HCT116 (cell line): ENCODE results near the gene KRTAP20-4. TPM values are rescaled to one million over a fixed set of nuclear protein-coding genes. Genes with fewer than 3 reads are reported as not detected.

Experiments used
- ATAC-seq: fragments of 200-7000 bp; cut with Tn5 transposase; 2 replicates; pipeline ENCODE4 v1.9.1; 2020; ENCODE audit warnings: mild to moderate bottlenecking, moderate library complexity
- BruUV-seq: library from RNA; stranded (reverse); fragments of 400-500 nt; replicated peaks from 2 replicates; lab custom pipeline; 2021; lab: Mats Ljungman, UMichigan
- CTCF ChIA-PET: fragments of 300-600 bp; sonication (Branson Sonifier 250); formaldehyde crosslinking; loops from one replicate; lab custom pipeline; 2021; ENCODE audit warnings: antibody characterized with exemption; lab: Charles Lee
- POLR2A ChIA-PET: fragments of 300-600, 350-600 bp; sonication (Branson Sonifier 250); formaldehyde crosslinking; loops from one replicate; lab custom pipeline; 2021; ENCODE audit warnings: antibody characterized with exemption; lab: Charles Lee
- RAD21 ChIA-PET, 2 experiments: fragments of 300-600 bp; sonication (Branson Sonifier 250); formaldehyde crosslinking; loops; one replicate each; lab custom pipeline; 2023; ENCODE audit warnings: low total read pairs in 2 of 2; ENCODE audit not compliant: uncharacterized antibody in 2 of 2, unreplicated experiment in 2 of 2, low non-redundant PET in 1 of 2; lab: Charles Lee
- DNase-seq: peaks from one replicate; pipeline ENCODE4 v3.0.0-alpha.2; 2010; ENCODE audit warnings: low read depth, low spot score
- H2AFZ ChIP-seq: fragments of 200-600 bp; shearing (Covaris generic), sonication (generic); 2 replicates; pipeline ENCODE4 v1.6.1; 2017; ENCODE audit warnings: low read depth, mixed run types, mixed read lengths, antibody characterized with exemption, low read length; ENCODE audit not compliant: poor library complexity, severe bottlenecking
- H3K27ac ChIP-seq: 2 replicates; pipeline ENCODE4 v1.5.1; 2012; ENCODE audit warnings: low read depth, low read length
- H3K27me3 ChIP-seq: fragments of 200-600 bp; sonication (generic); 2 replicates; pipeline ENCODE4 v1.6.1; 2016; ENCODE audit warnings: mixed run types, low read length, mixed read lengths; ENCODE audit not compliant: insufficient read depth
- H3K36me3 ChIP-seq, 2 experiments: fragments of 200-500 bp in 1 of 2; fragments of 200-600 bp in 1 of 2; sonication (Bioruptor generic) in 1 of 2; sonication (generic) in 1 of 2; 2 replicates each; pipeline versions ENCODE4 v1.5.1 to v1.6.1; 2014 to 2016; ENCODE audit warnings: low read length in 2 of 2, inconsistent platforms in 1 of 2, mixed read lengths in 1 of 2, mixed run types in 1 of 2; ENCODE audit not compliant: insufficient read depth in 2 of 2, control insufficient read depth in 1 of 2
- H3K4me1 ChIP-seq, 2 experiments: fragments of 200-600 bp in 1 of 2; sonication (generic) in 1 of 2; 2 replicates each; pipeline versions ENCODE4 v1.5.1 to v1.6.1; 2012 to 2017; ENCODE audit warnings: low read length in 2 of 2, inconsistent platforms in 1 of 2, mild to moderate bottlenecking in 1 of 2, mixed read lengths in 1 of 2, mixed run types in 1 of 2, moderate library complexity in 1 of 2; ENCODE audit not compliant: insufficient read depth in 2 of 2, control insufficient read depth in 1 of 2
- H3K4me2 ChIP-seq: fragments of 200-600 bp; sonication (generic); 2 replicates; pipeline ENCODE4 v1.6.1; 2017; ENCODE audit warnings: mixed run types, low read length, mixed read lengths
- H3K4me3 ChIP-seq, 2 experiments: fragments of 200-600 bp in 1 of 2; sonication (generic) in 1 of 2; replicated peaks in 1 of 2; 2 replicates each; pipeline ENCODE4 v1.5.1; 2011 to 2016; ENCODE audit warnings: low read length in 2 of 2, control low read depth in 1 of 2, low read depth in 1 of 2, mild to moderate bottlenecking in 1 of 2, mixed read lengths in 1 of 2, mixed run types in 1 of 2
- H3K79me2 ChIP-seq: fragments of 200-600 bp; sonication (generic); 2 replicates; pipeline ENCODE4 v1.6.1; 2017; ENCODE audit warnings: mild to moderate bottlenecking, mixed run types, low read length, moderate library complexity, mixed read lengths; ENCODE audit not compliant: insufficient read depth
- H3K9ac ChIP-seq: fragments of 200-600 bp; sonication (generic); 2 replicates; pipeline ENCODE4 v1.6.1; 2016; ENCODE audit warnings: low read length, mixed read lengths
- H3K9me2 ChIP-seq: fragments of 200-600 bp; sonication (generic), shearing (Covaris generic); 2 replicates; pipeline ENCODE4 v1.6.1; 2017; ENCODE audit warnings: mixed run types, mild to moderate bottlenecking, moderate library complexity; ENCODE audit not compliant: insufficient read depth
- H3K9me3 ChIP-seq, 2 experiments: fragments of 200-500 bp in 1 of 2; fragments of 200-600 bp in 1 of 2; sonication (Bioruptor generic) in 1 of 2; sonication (generic) in 1 of 2; 2 replicates each; pipeline ENCODE4 v1.6.1; 2014 to 2017; ENCODE audit warnings: low read length in 2 of 2, mixed read lengths in 2 of 2, inconsistent platforms in 1 of 2, low read depth in 1 of 2, mild to moderate bottlenecking in 1 of 2, mixed run types in 1 of 2, moderate library complexity in 1 of 2; ENCODE audit not compliant: control insufficient read depth in 1 of 2, insufficient read depth in 1 of 2
- H4K20me1 ChIP-seq: fragments of 200-600 bp; sonication (generic), shearing (Covaris generic); 2 replicates; pipeline ENCODE4 v1.6.1; 2017; ENCODE audit warnings: mixed run types, mild to moderate bottlenecking, moderate library complexity; ENCODE audit not compliant: insufficient read depth
- ATF3 ChIP-seq: IDR thresholded peaks from 2 replicates; pipeline ENCODE4 v1.6.1; 2012
- CBX3 ChIP-seq: IDR thresholded peaks from 2 replicates; pipeline ENCODE4 v1.6.1; 2012; ENCODE audit warnings: low read depth
- CEBPB ChIP-seq: IDR thresholded peaks from 2 replicates; pipeline ENCODE4 v1.6.1; 2012; ENCODE audit warnings: low read depth
- CTCF ChIP-seq, 3 experiments: fragments of 200-600 bp in 1 of 3; sonication (generic) in 1 of 3; IDR thresholded peaks in 2 of 3; conservative IDR thresholded peaks in 1 of 3; 2 replicates each; pipeline ENCODE4 v1.5.1; 2012 to 2017; ENCODE audit warnings: low read depth in 2 of 3, low read length in 2 of 3, antibody characterized with exemption in 1 of 3, borderline replicate concordance in 1 of 3, control low read depth in 1 of 3, mild to moderate bottlenecking in 1 of 3, mixed read lengths in 1 of 3, mixed run types in 1 of 3, moderate library complexity in 1 of 3; ENCODE audit not compliant: insufficient read depth in 1 of 3
- ELF1 ChIP-seq: IDR thresholded peaks from 2 replicates; pipeline ENCODE4 v1.6.1; 2012; ENCODE audit warnings: low read depth, borderline replicate concordance
- EZH2 ChIP-seq: fragments of 200-600 bp; sonication (generic); IDR thresholded peaks from 2 replicates; pipeline ENCODE4 v1.6.1; 2017; ENCODE audit warnings: antibody characterized with exemption, mixed run types
- EZH2phosphoT487 ChIP-seq: fragments of 200-600 bp; IDR thresholded peaks from 2 replicates; pipeline ENCODE4 v1.6.1; 2018; ENCODE audit warnings: antibody characterized with exemption, borderline replicate concordance
- FOSL1 ChIP-seq: IDR thresholded peaks from 2 replicates; pipeline ENCODE4 v1.6.1; 2012; ENCODE audit warnings: low read depth
- JUND ChIP-seq: IDR thresholded peaks from 2 replicates; pipeline ENCODE4 v1.6.1; 2012
- MAX ChIP-seq: IDR thresholded peaks from 2 replicates; pipeline ENCODE4 v1.6.1; 2012
- POLR2AphosphoS5 ChIP-seq: IDR thresholded peaks from 2 replicates; pipeline ENCODE4 v1.6.1; 2011; ENCODE audit warnings: mild to moderate bottlenecking, low read depth, low read length, moderate library complexity
- REST ChIP-seq: IDR thresholded peaks from 2 replicates; pipeline ENCODE4 v1.6.1; 2012; ENCODE audit warnings: low read depth
- SIN3A ChIP-seq: IDR thresholded peaks from 2 replicates; pipeline ENCODE4 v1.6.1; 2012; ENCODE audit warnings: low read depth
- SP1 ChIP-seq: IDR thresholded peaks from 2 replicates; pipeline ENCODE4 v1.6.1; 2012; ENCODE audit warnings: low read depth
- SRF ChIP-seq: IDR thresholded peaks from 2 replicates; pipeline ENCODE4 v1.6.1; 2012; ENCODE audit warnings: low read depth
- TCF7L2 ChIP-seq: IDR thresholded peaks from 2 replicates; pipeline ENCODE4 v1.7.0; 2011; ENCODE audit warnings: borderline replicate concordance, inconsistent platforms; ENCODE audit not compliant: insufficient read depth, insufficient read length; ENCODE audit errors: extremely low read depth
- YY1 ChIP-seq: IDR thresholded peaks from 2 replicates; pipeline ENCODE4 v1.6.1; 2011; ENCODE audit warnings: low read length, low read depth, moderate library complexity, mild to moderate bottlenecking; ENCODE audit not compliant: insufficient replicate concordance; ENCODE audit errors: extremely low read depth
- ZBTB33 ChIP-seq: IDR thresholded peaks from 2 replicates; pipeline ENCODE4 v1.6.1; 2011; ENCODE audit warnings: mild to moderate bottlenecking, low read length, moderate library complexity; ENCODE audit not compliant: insufficient replicate concordance; ENCODE audit errors: extremely low read depth
- ZFX ChIP-seq: fragments of 450-650 bp; IDR thresholded peaks from 2 replicates; pipeline ENCODE4 v1.6.1; 2017
- ZNF274 ChIP-seq: fragments of 200-500 bp; sonication (Bioruptor generic); IDR thresholded peaks from 2 replicates; pipeline ENCODE4 v1.6.1; 2014; ENCODE audit warnings: mild to moderate bottlenecking, low read depth, low read length, inconsistent platforms
- intact Hi-C: fragments of 100-400 bp; cut with micrococcal nuclease; formaldehyde crosslinking; loops from 2 replicates; pipeline ENCODE4 v1.10.0; 2022
- total RNA-seq: library from RNA; stranded (reverse); gene quantifications from one replicate; pipeline ENCODE4 v1.2.1, GENCODE V29; 2021; ENCODE audit not compliant: unreplicated experiment

Gene KRTAP20-4
- total RNA-seq, 1 experiment from 2014 or later = not detected

- H3K27me3 ChIP-seq = no peaks in the 10 kb centered on the region
- H3K9ac ChIP-seq = no peak overlapping the region
- H3K36me3 ChIP-seq = no peaks in the 10 kb centered on the region
- BruUV-seq = no TSS peak
- H3K9me2 ChIP-seq = no peaks in the 10 kb centered on the region
- H3K79me2 ChIP-seq = no peaks in the 10 kb centered on the region
- DNase-seq (no peak), ATAC-seq (no peak)
- peaks cover 8 to 9% of the 10 kb centered on the region in 2 experiments; a peak in 2 of 4 replicates for H3K9me3 ChIP-seq
- TF ChIP-seq CTCF (IDR thresholded peaks at IDR 0.05 in 2 of 3, conservative IDR thresholded peaks at IDR 0.05 in 1 of 3; ENCODE audit: borderline replicate concordance in 1 of 3, insufficient read depth in 1 of 3, low read depth in 2 of 3, low read length in 2 of 3) = no peak
- no peak for TF ChIP-seq ZFX
- no peak for TF ChIP-seq CEBPB
- no peak for TF ChIP-seq SIN3A
- TF ChIP-seq REST = no peak
- TF ChIP-seq SP1 = no peak
- TF ChIP-seq ZBTB33 = no peak
- no peak for TF ChIP-seq ELF1
- no peak for TF ChIP-seq CBX3
- TF ChIP-seq TCF7L2 = no peak
- no peak for TF ChIP-seq ZNF274
- no peak for TF ChIP-seq ATF3
- no peak for TF ChIP-seq SRF
- no peak for TF ChIP-seq FOSL1
- no peak for TF ChIP-seq YY1
- TF ChIP-seq JUND = no peak
- TF ChIP-seq EZH2phosphoT487 = no peak
- no peak for TF ChIP-seq MAX
- TF ChIP-seq POLR2AphosphoS5 = no peak
- no peak for TF ChIP-seq EZH2
- RAD21 ChIA-PET = no interaction called here
- no peak overlapping the region for H3K4me2 ChIP-seq
- H3K27ac ChIP-seq = no peak overlapping the region
- POLR2A ChIA-PET = no interaction called here
- CTCF ChIA-PET = no interaction called here
- intact Hi-C loops = no loop called here
- H4K20me1 ChIP-seq = no peaks in the 10 kb centered on the region
- no peak overlapping the region for H3K4me3 ChIP-seq
- no peak overlapping the region for H2AFZ ChIP-seq
- H3K4me1 ChIP-seq = no peaks in the 10 kb centered on the region
Observed at GRCh38 chr21:30638686-30639085, 18.3 kb downstream of the KRTAP20-4 start.
